ENCODE data around the gene CRACDL.

Gene CRACDL

GRCh38 chr2:98926601-98927000 is 9.4 kb downstream of the CRACDL start:
- DNase-seq: no peak

GRCh38 chr2:98924910-98925309 is 11.1 kb downstream of the CRACDL start:
- DNase-seq: no peak

GRCh38 chr2:98924038-98924830 is 11.8 kb downstream of the CRACDL start:
- DNase-seq: no peak

GRCh38 chr2:98923244-98923940 is 12.6 kb downstream of the CRACDL start:
- DNase-seq: no peak

- no peak for DNase-seq
Observed at GRCh38 chr2:98921062-98921461, 15.0 kb downstream of the CRACDL start.

- DNase-seq: no peak
Observed at GRCh38 chr2:98917031-98917471, 19.0 kb downstream of the CRACDL start.

GRCh38 chr2:98915751-98916358 is 20.2 kb downstream of the CRACDL start:
- no peak for DNase-seq

- DNase-seq: no peak
Observed at GRCh38 chr2:98914713-98915580, 21.1 kb downstream of the CRACDL start.

GRCh38 chr2:98913916-98914712 is 21.9 kb downstream of the CRACDL start:
- peak; percentile 21 to 70 for DNase-seq

GRCh38 chr2:98912957-98913915 is 22.8 kb downstream of the CRACDL start:
- DNase-seq: no peak

GRCh38 chr2:98912221-98912851 is 23.7 kb downstream of the CRACDL start:
- DNase-seq: peak; percentile 69 to 81

- no peak for DNase-seq
Observed at GRCh38 chr2:98911376-98912154, 24.5 kb downstream of the CRACDL start.

- DNase-seq: no peak
Observed at GRCh38 chr2:98911126-98911375, 25.0 kb downstream of the CRACDL start.

GRCh38 chr2:98910349-98911125 is 25.5 kb downstream of the CRACDL start:
- DNase-seq: no peak

- DNase-seq: peak; percentile 91 to 97
Observed at GRCh38 chr2:98909317-98910211, 26.5 kb downstream of the CRACDL start.

GRCh38 chr2:98908931-98909316 is 27.1 kb downstream of the CRACDL start:
- no peak for DNase-seq

- no peak for DNase-seq
Observed at GRCh38 chr2:98907966-98908905, 27.8 kb downstream of the CRACDL start.
